GM19351 (cell line): Measurements from ENCODE around the gene EML1.

ENCODE experiments used
- ATAC-seq: cut with Tn5 transposase; IDR thresholded peaks from one replicate; pipeline ENCODE4 v1.9.1; 2021; ENCODE audit warnings: mild to moderate bottlenecking, moderate library complexity; ENCODE audit not compliant: unreplicated experiment

The EML1 gene

DNA sequence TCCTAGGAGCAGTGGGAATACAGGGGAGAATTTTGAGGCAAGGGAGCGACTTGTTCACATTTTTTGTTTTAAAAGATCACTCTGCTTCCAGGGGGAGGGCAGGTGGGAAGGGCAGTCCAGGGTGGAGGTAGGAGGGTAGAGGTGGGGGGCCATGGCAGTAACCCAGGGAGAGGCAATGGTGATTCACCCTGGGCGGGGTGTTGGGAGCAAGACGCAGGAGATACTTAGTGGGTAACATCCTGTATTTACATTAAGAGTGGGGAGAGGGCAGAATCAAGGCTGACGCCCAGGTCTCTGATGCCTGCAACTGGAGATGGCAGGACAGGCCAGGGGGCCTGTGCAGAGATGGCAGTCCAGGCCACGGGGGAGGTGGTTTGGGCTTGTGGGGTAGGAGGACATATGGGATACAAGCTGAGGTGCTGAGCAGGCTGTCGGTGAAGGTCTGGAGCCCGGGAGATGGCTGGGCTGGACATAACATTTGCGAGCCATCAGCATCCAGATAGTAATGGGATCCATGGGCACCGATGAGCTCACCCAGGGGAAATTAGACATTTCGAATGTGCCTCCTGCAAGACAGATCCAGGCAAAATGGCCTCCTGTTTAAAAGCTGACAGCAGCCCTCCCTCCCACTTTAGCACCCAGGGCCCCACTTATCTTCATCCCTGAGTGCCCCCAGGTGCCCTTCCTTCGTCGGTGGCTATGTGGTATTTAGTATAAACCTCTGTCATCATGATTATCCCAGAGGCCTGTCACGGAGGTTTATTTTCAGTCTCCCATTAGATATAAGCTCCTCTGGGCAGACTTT is 9.3 kb downstream of the EML1 start:
- ATAC-seq = no peak

- ATAC-seq = no peak
Observed at GRCh38 chr14:99803106-99803775, 10.0 kb downstream of the EML1 start.

- no peak for ATAC-seq
Observed at GRCh38 chr14:99803803-99804202, 10.6 kb downstream of the EML1 start.

- ATAC-seq = no peak
Observed at GRCh38 chr14:99805757-99806439, 12.7 kb downstream of the EML1 start.

DNA sequence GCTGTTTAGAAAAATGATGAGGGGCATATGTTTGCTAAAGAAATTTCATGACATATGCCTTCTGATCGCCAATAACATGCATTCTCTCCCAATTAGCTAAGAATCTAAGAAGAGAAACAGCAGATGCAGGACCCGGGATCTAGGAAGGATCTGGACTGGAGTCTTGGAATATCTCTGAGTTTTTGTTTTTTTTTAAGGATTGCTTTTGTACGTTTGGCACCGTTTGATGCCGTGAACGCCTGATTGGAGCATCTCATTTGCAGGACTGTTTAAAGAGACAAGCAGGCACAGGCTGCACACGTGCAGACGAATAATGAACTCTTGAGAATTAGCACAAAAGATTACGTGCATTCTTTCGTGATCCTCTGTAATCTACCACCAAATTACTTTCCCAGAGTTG is 13.6 kb downstream of the EML1 start:
- no peak for ATAC-seq

DNA sequence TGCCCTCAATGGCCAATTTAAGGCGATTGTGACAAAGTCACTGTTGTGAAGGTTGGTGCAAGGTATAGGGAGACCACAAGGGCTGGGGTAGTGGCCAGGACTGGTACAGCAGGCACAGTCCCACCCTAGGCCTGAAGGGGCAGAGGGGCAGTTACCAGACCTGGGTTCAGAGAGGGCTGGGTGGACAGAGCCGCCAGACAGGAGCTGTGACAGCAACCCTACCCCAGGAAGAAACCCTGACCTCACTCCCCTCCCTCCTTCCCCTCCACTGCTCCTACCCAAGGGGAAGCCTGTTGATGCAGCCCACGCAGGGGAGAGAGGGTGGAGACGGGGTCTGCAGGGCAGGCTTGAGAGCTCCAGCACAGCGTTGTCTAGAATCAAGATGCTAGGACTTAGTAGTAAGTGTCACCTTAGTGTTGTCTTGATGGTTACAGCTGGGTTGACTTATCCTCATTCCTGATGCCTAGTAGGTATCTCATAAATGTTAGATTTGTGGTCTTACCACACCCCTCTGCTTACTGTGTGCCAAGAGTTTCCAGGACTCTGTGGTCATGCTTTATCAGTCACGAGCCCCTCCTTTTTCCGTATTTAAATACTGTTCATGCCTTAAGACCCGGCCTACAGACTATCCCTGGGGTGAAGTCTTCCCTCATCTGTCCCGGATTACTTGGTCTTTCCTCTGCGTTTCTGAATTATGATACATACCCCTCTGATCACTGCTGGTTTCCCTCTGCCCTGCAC is 14.4 kb downstream of the EML1 start:
- no peak for ATAC-seq

GRCh38 chr14:99808154-99808505 is 14.9 kb downstream of the EML1 start:
- no peak for ATAC-seq

- ATAC-seq = no peak
Observed at GRCh38 chr14:99808515-99808914, 15.3 kb downstream of the EML1 start.

GRCh38 chr14:99809360-99809759 is 16.1 kb downstream of the EML1 start:
- no peak for ATAC-seq

DNA sequence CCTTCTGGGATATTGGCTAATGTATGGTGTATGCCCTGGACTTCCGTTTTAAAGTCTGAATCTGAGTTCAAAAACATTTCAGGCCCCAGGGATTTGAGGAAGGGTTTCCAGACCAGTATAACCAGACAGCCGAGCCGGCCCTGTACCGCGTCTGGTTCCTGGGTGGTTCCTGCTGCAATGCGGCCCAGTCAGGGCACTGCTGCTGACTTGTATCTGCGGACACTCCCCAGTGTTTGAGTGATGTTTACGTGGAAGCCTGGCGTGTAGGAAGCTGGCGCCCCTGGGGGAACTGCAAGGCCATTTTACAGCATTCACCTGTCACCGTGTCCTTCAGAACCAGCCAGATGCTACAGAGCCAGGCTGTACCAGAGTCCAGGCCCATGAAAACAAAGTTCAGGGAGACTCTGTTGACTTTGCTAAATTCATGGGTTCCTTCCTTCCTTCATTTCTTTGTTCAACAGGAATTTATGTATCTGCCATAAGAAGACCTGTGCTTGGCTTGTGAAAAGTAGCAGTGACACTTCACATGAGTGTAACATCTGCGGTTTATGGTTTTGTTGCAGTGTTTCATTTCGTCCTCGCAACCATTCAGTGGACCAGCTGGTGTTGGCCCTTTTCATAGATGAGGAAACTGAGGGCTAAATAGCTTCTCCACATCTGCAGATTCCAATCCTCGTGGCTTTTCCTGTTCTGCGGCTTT is 16.8 kb downstream of the EML1 start:
- ATAC-seq = no peak

DNA sequence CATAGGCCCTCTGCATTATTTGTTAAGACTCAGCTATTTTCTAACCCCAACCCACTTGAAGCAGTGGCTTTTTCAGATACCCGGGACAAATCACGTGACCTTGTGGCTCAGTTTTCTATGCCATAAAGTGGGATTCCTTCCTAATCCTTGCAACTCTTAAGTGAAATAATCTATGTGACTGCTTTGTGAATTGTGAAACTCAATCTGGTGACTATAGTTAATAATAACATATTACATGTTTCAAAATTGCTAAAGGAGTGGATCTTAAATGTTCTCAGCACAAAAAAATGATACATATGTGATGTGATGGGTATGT is 17.3 kb downstream of the EML1 start:
- no peak for ATAC-seq

DNA sequence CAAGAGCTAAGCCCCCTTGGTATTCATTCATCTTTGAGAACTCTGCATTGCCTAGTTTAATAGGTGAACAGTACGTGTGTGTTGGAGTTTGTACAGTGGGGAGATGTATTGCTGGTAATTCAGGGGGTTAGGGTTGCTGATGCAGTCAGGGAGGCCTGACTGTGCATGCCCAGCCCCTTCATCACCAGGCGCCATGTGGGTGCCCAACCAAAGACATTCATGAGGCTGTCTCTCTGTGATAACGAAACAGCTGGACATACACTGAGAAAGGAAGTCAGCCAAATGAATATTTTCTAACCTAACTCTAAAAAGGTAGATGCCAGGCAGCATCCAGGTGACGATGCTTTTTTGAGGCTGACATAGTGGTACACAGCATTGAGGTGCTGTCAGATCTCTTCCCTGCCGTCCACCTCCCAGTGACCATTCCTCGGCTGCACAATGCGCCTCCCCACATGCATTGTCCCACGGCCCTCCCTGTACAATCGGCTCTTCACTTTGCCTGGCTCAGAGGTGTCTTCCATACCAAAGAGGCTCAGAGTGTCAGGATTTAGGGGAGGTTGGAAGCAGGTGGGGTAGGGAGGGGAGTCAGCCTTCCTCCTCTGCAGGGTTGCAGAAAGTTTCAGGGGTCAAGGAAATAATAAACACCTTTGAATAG is 19.0 kb downstream of the EML1 start:
- ATAC-seq = no peak

DNA sequence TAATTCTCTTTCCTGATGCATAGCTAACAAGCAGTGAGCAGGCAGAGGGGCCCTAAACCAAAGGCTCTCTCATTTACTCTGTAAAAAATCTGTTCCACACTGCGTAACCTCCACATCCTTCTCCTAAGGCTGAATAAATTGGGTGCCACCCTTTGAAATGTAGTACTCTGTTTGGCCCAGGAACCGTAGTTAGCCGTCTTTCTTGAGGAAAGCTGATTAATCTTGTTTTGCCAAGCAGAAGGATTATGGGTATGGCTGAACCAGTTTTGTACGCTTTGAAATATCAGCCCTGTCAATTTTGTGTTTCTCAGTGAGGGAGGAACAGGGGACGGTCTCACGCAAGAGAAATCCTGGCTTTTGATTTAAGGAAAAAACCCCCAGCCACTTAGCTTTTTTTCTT is 19.7 kb downstream of the EML1 start:
- no peak for ATAC-seq

GRCh38 chr14:99815696-99816095 is 22.5 kb downstream of the EML1 start:
- no peak for ATAC-seq

DNA sequence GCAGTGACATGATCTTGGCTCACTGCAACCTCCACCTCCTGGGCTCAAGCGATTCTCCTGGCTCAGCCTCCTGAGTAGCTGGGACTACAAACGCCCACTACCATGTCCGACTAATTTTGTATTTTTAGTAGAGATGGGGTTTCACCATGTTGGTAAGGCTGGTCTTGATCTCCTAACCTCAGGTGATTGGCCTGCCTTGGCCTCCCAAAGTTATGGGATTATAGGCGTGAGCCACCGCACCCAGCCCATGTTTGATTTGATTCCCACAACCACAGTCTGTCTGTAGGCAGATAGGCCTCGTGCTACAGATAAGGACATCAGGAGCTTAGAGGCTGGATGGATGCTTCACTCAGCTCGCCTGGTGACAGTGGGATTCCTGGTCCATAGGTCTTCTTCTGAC is 23.0 kb downstream of the EML1 start:
- ATAC-seq = no peak

DNA sequence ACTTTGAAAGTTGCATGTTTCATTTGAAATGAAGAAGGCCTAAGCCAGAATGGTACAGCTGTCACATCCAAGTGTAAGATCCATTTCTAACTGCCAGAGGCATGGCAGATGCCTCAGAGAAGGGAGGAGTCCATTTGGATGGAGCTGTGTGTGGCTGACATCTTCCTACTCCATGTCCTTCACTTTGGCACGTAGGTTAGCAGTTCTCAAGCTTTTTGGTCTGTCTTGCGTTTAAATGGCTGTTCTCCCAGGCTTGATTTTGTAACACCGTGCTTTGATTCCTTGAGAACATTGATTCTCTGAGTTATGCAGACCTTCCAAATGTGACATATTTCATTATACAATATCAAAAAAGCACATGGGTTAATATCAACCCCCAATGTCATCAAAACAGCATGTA is 23.4 kb downstream of the EML1 start:
- no peak for ATAC-seq

GRCh38 chr14:99817331-99817730 is 24.1 kb downstream of the EML1 start:
- no peak for ATAC-seq

- ATAC-seq = no peak
Observed at GRCh38 chr14:99818503-99819036, 25.4 kb downstream of the EML1 start.

- ATAC-seq = no peak
Observed at GRCh38 chr14:99819514-99819913, 26.3 kb downstream of the EML1 start.

DNA sequence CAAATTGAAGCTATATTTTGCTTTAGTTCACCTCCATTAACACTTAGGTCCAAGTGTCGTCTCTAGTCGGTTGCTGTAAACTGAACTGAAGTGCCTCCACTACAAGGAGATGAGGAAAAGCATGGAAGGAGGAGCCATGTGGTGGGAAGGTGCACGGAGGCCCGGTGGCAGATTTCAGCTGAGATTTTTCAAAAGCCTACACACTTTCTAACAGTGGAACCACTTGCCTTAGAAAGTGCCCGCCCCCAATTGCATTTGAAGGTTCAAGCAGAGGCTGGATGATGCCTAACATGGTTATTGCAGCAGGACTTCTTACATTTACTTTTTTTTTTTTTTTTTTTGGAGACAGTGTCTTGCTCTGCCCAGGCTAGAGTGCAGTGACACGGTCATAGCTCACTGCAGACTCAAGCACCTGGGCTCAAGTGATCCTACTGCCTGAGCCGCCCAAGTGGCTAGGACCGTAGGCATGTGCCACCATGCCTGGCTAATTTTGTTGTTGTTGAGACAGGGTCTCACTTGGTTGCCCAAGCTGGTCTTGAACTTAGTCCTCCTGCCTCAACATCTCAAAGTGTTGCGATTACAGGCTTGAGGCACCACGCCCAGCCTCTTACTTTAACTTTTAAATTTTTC is 27.6 kb downstream of the EML1 start:
- no peak for ATAC-seq
